HepG2 (cell line): ENCODE data around the gene DOK4. TPM values are rescaled to one million over a fixed set of nuclear protein-coding genes. Genes with fewer than 3 reads are reported as not detected.
A peak's percentile ranks its signal among the peaks of the same experiment; 100 is the strongest.

ENCODE experiments used
- AGO1 ChIP-seq: fragments of 200-400 bp; formaldehyde crosslinking; IDR thresholded peaks from 2 replicates; pipeline ENCODE4 v1.6.1; 2017; ENCODE audit warnings: mild to moderate bottlenecking, low read depth, low read length, moderate library complexity; ENCODE audit not compliant: poor library complexity, severe bottlenecking
- CENPT ChIP-seq: sonication (generic); formaldehyde crosslinking; IDR thresholded peaks from 2 replicates; pipeline ENCODE4 v1.8.0; 2022; ENCODE audit warnings: low read depth, mild to moderate bottlenecking, moderate library complexity, missing genetic modification reagents
- DNMT3B ChIP-seq: conservative IDR thresholded peaks from 2 replicates; pipeline ENCODE4 v1.6.1; 2016; ENCODE audit warnings: missing biosample characterization, control low read depth
- ELF4 ChIP-seq: sonication (generic); formaldehyde crosslinking; IDR thresholded peaks from 2 replicates; pipeline ENCODE4 v1.5.0; 2020; ENCODE audit warnings: missing genetic modification reagents, mild to moderate bottlenecking, moderate library complexity, borderline replicate concordance
- EP300 ChIP-seq, 3 experiments: sonication (generic) in 1 of 3; formaldehyde crosslinking in 1 of 3; IDR thresholded peaks; 2 replicates each; pipeline versions ENCODE4 v1.5.1 to v1.6.1; 2011 to 2020; ENCODE audit warnings: low read depth in 2 of 3, low read length in 2 of 3, borderline replicate concordance in 1 of 3, improper control_type of control experiment in 1 of 3, mild to moderate bottlenecking in 1 of 3, missing genetic modification reagents in 1 of 3, moderate library complexity in 1 of 3
- GATAD2A ChIP-seq: IDR thresholded peaks from 2 replicates; pipeline ENCODE4 v1.6.1; 2016
- IRF1 ChIP-seq: sonication (generic); formaldehyde crosslinking; IDR thresholded peaks from 2 replicates; pipeline ENCODE4 v1.4.0; 2020; ENCODE audit warnings: low read depth, mild to moderate bottlenecking, missing genetic modification reagents
- JDP2 ChIP-seq: sonication (generic); formaldehyde crosslinking; IDR thresholded peaks from 2 replicates; pipeline ENCODE4 v1.8.1; 2022; ENCODE audit warnings: missing genetic modification reagents, borderline replicate concordance
- KDM1A ChIP-seq: IDR thresholded peaks from 2 replicates; pipeline ENCODE4 v1.6.1; 2016; ENCODE audit warnings: missing compliant biosample characterization
- MBNL3 ChIP-seq: fragments of 250-450 bp; sonication (Bioruptor Pico); conservative IDR thresholded peaks from 2 replicates; pipeline ENCODE4 v1.8.0; 2022; ENCODE audit warnings: mild to moderate bottlenecking, inconsistent platforms
- NCOA2 ChIP-seq: sonication (generic); formaldehyde crosslinking; IDR thresholded peaks from 2 replicates; pipeline ENCODE4 v1.8.0; 2022; ENCODE audit warnings: inconsistent platforms
- PCBP1 ChIP-seq: fragments of 200-400 bp; formaldehyde crosslinking; IDR thresholded peaks from 2 replicates; pipeline ENCODE4 v1.6.1; 2017; ENCODE audit warnings: mild to moderate bottlenecking, low read depth, low read length, borderline replicate concordance
- PHF5A ChIP-seq: IDR thresholded peaks from one replicate; pipeline ENCODE4 v1.6.1; 2018; ENCODE audit warnings: low read depth, missing genetic modification reagents; ENCODE audit not compliant: unreplicated experiment
- PPARG ChIP-seq: conservative IDR thresholded peaks from 2 replicates; pipeline ENCODE4 v1.6.1; 2016; ENCODE audit warnings: missing biosample characterization, missing genetic modification reagents
- RARA ChIP-seq: IDR thresholded peaks from 2 replicates; pipeline ENCODE4 v1.6.1; 2016; ENCODE audit warnings: missing genetic modification reagents, missing compliant biosample characterization
- SIN3A ChIP-seq: IDR thresholded peaks from 2 replicates; pipeline ENCODE4 v1.6.1; 2011; ENCODE audit warnings: low read depth, mild to moderate bottlenecking, control low read depth, low read length, borderline replicate concordance
- SMC3 ChIP-seq: IDR thresholded peaks from 2 replicates; pipeline ENCODE4 v1.6.1; 2011; ENCODE audit warnings: low read length, improper control_type of control experiment
- SP2 ChIP-seq: sonication (generic); formaldehyde crosslinking; IDR thresholded peaks from 2 replicates; pipeline ENCODE4 v1.5.1; 2020; ENCODE audit warnings: mild to moderate bottlenecking, missing genetic modification reagents
- YEATS2 ChIP-seq: sonication (generic); formaldehyde crosslinking; IDR thresholded peaks from 2 replicates; pipeline ENCODE4 v1.4.0; 2020; ENCODE audit warnings: missing genetic modification reagents, borderline replicate concordance
- YEATS4 ChIP-seq: sonication (generic); formaldehyde crosslinking; IDR thresholded peaks from 2 replicates; pipeline ENCODE4 v1.4.0; 2020; ENCODE audit warnings: missing genetic modification reagents, borderline replicate concordance
- ZBTB43 ChIP-seq: sonication (generic); formaldehyde crosslinking; conservative IDR thresholded peaks from 2 replicates; pipeline ENCODE4 v1.4.0; 2020; ENCODE audit warnings: missing genetic modification reagents
- ZMYM2 ChIP-seq: sonication (generic); formaldehyde crosslinking; IDR thresholded peaks from 2 replicates; pipeline ENCODE4 v1.8.0; 2022; ENCODE audit warnings: mild to moderate bottlenecking, missing genetic modification reagents
- ZNF136 ChIP-seq: sonication (generic); formaldehyde crosslinking; IDR thresholded peaks from 2 replicates; pipeline ENCODE4 v1.8.1; 2022; ENCODE audit warnings: low read depth, mild to moderate bottlenecking, moderate library complexity, missing genetic modification reagents
- ZNF431 ChIP-seq: sonication (generic); formaldehyde crosslinking; IDR thresholded peaks from 2 replicates; pipeline ENCODE4 v1.9.0; 2022; ENCODE audit warnings: missing genetic modification reagents, low read depth, mild to moderate bottlenecking, borderline replicate concordance
- ZNF460 ChIP-seq: sonication (generic); formaldehyde crosslinking; IDR thresholded peaks from 2 replicates; pipeline ENCODE4 v1.5.1; 2020; ENCODE audit warnings: missing genetic modification reagents, mild to moderate bottlenecking, borderline replicate concordance
- ZNF510 ChIP-seq: sonication (generic); formaldehyde crosslinking; IDR thresholded peaks from 2 replicates; pipeline ENCODE4 v1.4.0; 2020; ENCODE audit warnings: low read depth, mild to moderate bottlenecking, missing genetic modification reagents
- ZNF614 ChIP-seq: IDR thresholded peaks from 2 replicates; pipeline ENCODE4 v1.6.1; 2018; ENCODE audit warnings: missing biosample characterization, missing genetic modification reagents, inconsistent platforms, borderline replicate concordance
- polyA plus RNA-seq, 8 experiments: library from polyadenylated mRNA; depleted of rRNA in 3 of 8; stranded (reverse) in 7 of 8; unstranded in 1 of 8; fragments of >200 nt; fragmentation: Illumina TruSeq in 4 of 8; extraction: Trizol in 4 of 8; gene quantifications; 2 replicates each; pipeline versions ENCODE4 v1.2.1 to v1.2.3, GENCODE V29; 2011 to 2016; ENCODE audit warnings: low read depth in 4 of 8, missing spikeins in 1 of 8, mixed read lengths in 1 of 8; ENCODE audit not compliant: insufficient read depth in 1 of 8
- total RNA-seq, 5 experiments: library from RNA; depleted of rRNA; stranded (reverse); fragments of >200 nt; fragmentation: Illumina TruSeq; extraction: Trizol; gene quantifications; 2 replicates each; pipeline ENCODE4 v1.2.3, GENCODE V29; 2016; ENCODE audit warnings: low read depth in 1 of 5
- TF ChIP-seq, protein P1 (sequence below): sonication (generic); formaldehyde crosslinking; conservative IDR thresholded peaks from 2 replicates; pipeline ENCODE4 v1.5.0; 2020; ENCODE audit warnings: missing genetic modification reagents

DOK4 gene
- total and polyA plus RNA-seq, 2 of the 13 experiments (the other 11 are each of a cell fraction or from before 2014, with no cell fraction given) = 52.7 to 70.0 TPM

- TF ChIP-seq ZBTB43 (CRISPR knock-in tag) (no peak), JDP2 (CRISPR knock-in tag) (no peak), YEATS2 (CRISPR knock-in tag) (no peak), PCBP1 (no peak; the same call in 1 of the 2 replicates), ZMYM2 (CRISPR knock-in tag) (peak; percentile 89), IRF1 (no peak), ZNF136 (CRISPR knock-in tag) (no peak), SP2 (peak; percentile 41; the same call in 1 of the 2 replicates), ZNF431 (no peak; the same call in 1 of the 2 replicates), EP300 (IDR thresholded peaks at IDR 0.05; ENCODE audit: low read depth in 2 of 2, low read length in 2 of 2) (peak; percentile 27 to 79; a peak in 3 of 4 replicates), EP300 (CRISPR knock-in tag; IDR thresholded peaks at IDR 0.05; ENCODE audit: borderline replicate concordance) (peak; percentile 47), ELF4 (no peak), KDM1A (no peak; the same call in 1 of the 2 replicates), PPARG (peak; percentile 71), PHF5A (no peak), DNMT3B (CRISPR knock-in tag) (0 out of 2 replicates have a peak, but pooled peaks have one; percentile 73), ZNF510 (CRISPR knock-in tag) (no peak), YEATS4 (CRISPR knock-in tag) (peak; percentile 55; the same call in 1 of the 2 replicates), GATAD2A (CRISPR knock-in tag) (peak; percentile 93), SMC3 (no peak), MBNL3 (CRISPR knock-in tag) (no peak), NCOA2 (CRISPR knock-in tag) (0 out of 2 replicates have a peak, but pooled peaks have one; percentile 32), SIN3A (no peak), RARA (CRISPR knock-in tag) (peak; percentile 80), AGO1 (no peak), CENPT (CRISPR knock-in tag) (no peak), ZNF460 (CRISPR knock-in tag) (no peak), ZNF614 (CRISPR knock-in tag) (peak; percentile 45; the same call in 1 of the 2 replicates)
- TF ChIP-seq, protein P1, sequence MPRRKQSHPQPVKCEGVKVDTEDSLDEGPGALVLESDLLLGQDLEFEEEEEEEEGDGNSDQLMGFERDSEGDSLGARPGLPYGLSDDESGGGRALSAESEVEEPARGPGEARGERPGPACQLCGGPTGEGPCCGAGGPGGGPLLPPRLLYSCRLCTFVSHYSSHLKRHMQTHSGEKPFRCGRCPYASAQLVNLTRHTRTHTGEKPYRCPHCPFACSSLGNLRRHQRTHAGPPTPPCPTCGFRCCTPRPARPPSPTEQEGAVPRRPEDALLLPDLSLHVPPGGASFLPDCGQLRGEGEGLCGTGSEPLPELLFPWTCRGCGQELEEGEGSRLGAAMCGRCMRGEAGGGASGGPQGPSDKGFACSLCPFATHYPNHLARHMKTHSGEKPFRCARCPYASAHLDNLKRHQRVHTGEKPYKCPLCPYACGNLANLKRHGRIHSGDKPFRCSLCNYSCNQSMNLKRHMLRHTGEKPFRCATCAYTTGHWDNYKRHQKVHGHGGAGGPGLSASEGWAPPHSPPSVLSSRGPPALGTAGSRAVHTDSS (CRISPR knock-in tag) = no peak
Measured at GRCh38 chr16:57482845-57483545, 3.3 kb downstream of the DOK4 start (continued).
